HCT116 (cell line): Measurements from ENCODE around the gene ELAPOR1. TPM values are rescaled to one million over a fixed set of nuclear protein-coding genes. Genes with fewer than 3 reads are reported as not detected.

Experiments used
- ATAC-seq: fragments of 200-7000 bp; cut with Tn5 transposase; 2 replicates; pipeline ENCODE4 v1.9.1; 2020; ENCODE audit warnings: mild to moderate bottlenecking, moderate library complexity
- BruUV-seq: library from RNA; stranded (reverse); fragments of 400-500 nt; replicated peaks from 2 replicates; lab custom pipeline; 2021; lab: Mats Ljungman, UMichigan
- CTCF ChIA-PET: fragments of 300-600 bp; sonication (Branson Sonifier 250); formaldehyde crosslinking; loops from one replicate; lab custom pipeline; 2021; ENCODE audit warnings: antibody characterized with exemption; lab: Charles Lee
- POLR2A ChIA-PET: fragments of 300-600, 350-600 bp; sonication (Branson Sonifier 250); formaldehyde crosslinking; loops from one replicate; lab custom pipeline; 2021; ENCODE audit warnings: antibody characterized with exemption; lab: Charles Lee
- RAD21 ChIA-PET, 2 experiments: fragments of 300-600 bp; sonication (Branson Sonifier 250); formaldehyde crosslinking; loops; one replicate each; lab custom pipeline; 2023; ENCODE audit warnings: low total read pairs in 2 of 2; ENCODE audit not compliant: uncharacterized antibody in 2 of 2, unreplicated experiment in 2 of 2, low non-redundant PET in 1 of 2; lab: Charles Lee
- DNase-seq: peaks from one replicate; pipeline ENCODE4 v3.0.0-alpha.2; 2010; ENCODE audit warnings: low read depth, low spot score
- H2AFZ ChIP-seq: fragments of 200-600 bp; shearing (Covaris generic), sonication (generic); 2 replicates; pipeline ENCODE4 v1.6.1; 2017; ENCODE audit warnings: low read depth, mixed run types, mixed read lengths, antibody characterized with exemption, low read length; ENCODE audit not compliant: poor library complexity, severe bottlenecking
- H3K27ac ChIP-seq: 2 replicates; pipeline ENCODE4 v1.5.1; 2012; ENCODE audit warnings: low read depth, low read length
- H3K27me3 ChIP-seq: fragments of 200-600 bp; sonication (generic); 2 replicates; pipeline ENCODE4 v1.6.1; 2016; ENCODE audit warnings: mixed run types, low read length, mixed read lengths; ENCODE audit not compliant: insufficient read depth
- H3K36me3 ChIP-seq, 2 experiments: fragments of 200-500 bp in 1 of 2; fragments of 200-600 bp in 1 of 2; sonication (Bioruptor generic) in 1 of 2; sonication (generic) in 1 of 2; 2 replicates each; pipeline versions ENCODE4 v1.5.1 to v1.6.1; 2014 to 2016; ENCODE audit warnings: low read length in 2 of 2, inconsistent platforms in 1 of 2, mixed read lengths in 1 of 2, mixed run types in 1 of 2; ENCODE audit not compliant: insufficient read depth in 2 of 2, control insufficient read depth in 1 of 2
- H3K4me1 ChIP-seq, 2 experiments: fragments of 200-600 bp in 1 of 2; sonication (generic) in 1 of 2; 2 replicates each; pipeline versions ENCODE4 v1.5.1 to v1.6.1; 2012 to 2017; ENCODE audit warnings: low read length in 2 of 2, inconsistent platforms in 1 of 2, mild to moderate bottlenecking in 1 of 2, mixed read lengths in 1 of 2, mixed run types in 1 of 2, moderate library complexity in 1 of 2; ENCODE audit not compliant: insufficient read depth in 2 of 2, control insufficient read depth in 1 of 2
- H3K4me2 ChIP-seq: fragments of 200-600 bp; sonication (generic); 2 replicates; pipeline ENCODE4 v1.6.1; 2017; ENCODE audit warnings: mixed run types, low read length, mixed read lengths
- H3K4me3 ChIP-seq, 2 experiments: fragments of 200-600 bp in 1 of 2; sonication (generic) in 1 of 2; replicated peaks in 1 of 2; 2 replicates each; pipeline ENCODE4 v1.5.1; 2011 to 2016; ENCODE audit warnings: low read length in 2 of 2, control low read depth in 1 of 2, low read depth in 1 of 2, mild to moderate bottlenecking in 1 of 2, mixed read lengths in 1 of 2, mixed run types in 1 of 2
- H3K79me2 ChIP-seq: fragments of 200-600 bp; sonication (generic); 2 replicates; pipeline ENCODE4 v1.6.1; 2017; ENCODE audit warnings: mild to moderate bottlenecking, mixed run types, low read length, moderate library complexity, mixed read lengths; ENCODE audit not compliant: insufficient read depth
- H3K9ac ChIP-seq: fragments of 200-600 bp; sonication (generic); 2 replicates; pipeline ENCODE4 v1.6.1; 2016; ENCODE audit warnings: low read length, mixed read lengths
- H3K9me2 ChIP-seq: fragments of 200-600 bp; sonication (generic), shearing (Covaris generic); 2 replicates; pipeline ENCODE4 v1.6.1; 2017; ENCODE audit warnings: mixed run types, mild to moderate bottlenecking, moderate library complexity; ENCODE audit not compliant: insufficient read depth
- H3K9me3 ChIP-seq, 2 experiments: fragments of 200-500 bp in 1 of 2; fragments of 200-600 bp in 1 of 2; sonication (Bioruptor generic) in 1 of 2; sonication (generic) in 1 of 2; 2 replicates each; pipeline ENCODE4 v1.6.1; 2014 to 2017; ENCODE audit warnings: low read length in 2 of 2, mixed read lengths in 2 of 2, inconsistent platforms in 1 of 2, low read depth in 1 of 2, mild to moderate bottlenecking in 1 of 2, mixed run types in 1 of 2, moderate library complexity in 1 of 2; ENCODE audit not compliant: control insufficient read depth in 1 of 2, insufficient read depth in 1 of 2
- H4K20me1 ChIP-seq: fragments of 200-600 bp; sonication (generic), shearing (Covaris generic); 2 replicates; pipeline ENCODE4 v1.6.1; 2017; ENCODE audit warnings: mixed run types, mild to moderate bottlenecking, moderate library complexity; ENCODE audit not compliant: insufficient read depth
- ATF3 ChIP-seq: IDR thresholded peaks from 2 replicates; pipeline ENCODE4 v1.6.1; 2012
- ELF1 ChIP-seq: IDR thresholded peaks from 2 replicates; pipeline ENCODE4 v1.6.1; 2012; ENCODE audit warnings: low read depth, borderline replicate concordance
- EZH2 ChIP-seq: fragments of 200-600 bp; sonication (generic); IDR thresholded peaks from 2 replicates; pipeline ENCODE4 v1.6.1; 2017; ENCODE audit warnings: antibody characterized with exemption, mixed run types
- EZH2phosphoT487 ChIP-seq: fragments of 200-600 bp; IDR thresholded peaks from 2 replicates; pipeline ENCODE4 v1.6.1; 2018; ENCODE audit warnings: antibody characterized with exemption, borderline replicate concordance
- FOSL1 ChIP-seq: IDR thresholded peaks from 2 replicates; pipeline ENCODE4 v1.6.1; 2012; ENCODE audit warnings: low read depth
- MAX ChIP-seq: IDR thresholded peaks from 2 replicates; pipeline ENCODE4 v1.6.1; 2012
- POLR2A ChIP-seq: IDR thresholded peaks from 2 replicates; pipeline ENCODE4 v1.7.0; 2011; ENCODE audit warnings: borderline replicate concordance; ENCODE audit not compliant: insufficient read depth, insufficient read length; ENCODE audit errors: extremely low read depth
- POLR2AphosphoS5 ChIP-seq: IDR thresholded peaks from 2 replicates; pipeline ENCODE4 v1.6.1; 2011; ENCODE audit warnings: mild to moderate bottlenecking, low read depth, low read length, moderate library complexity
- RAD21 ChIP-seq: IDR thresholded peaks from 2 replicates; pipeline ENCODE4 v1.6.1; 2012; ENCODE audit warnings: low read depth, mild to moderate bottlenecking
- SIN3A ChIP-seq: IDR thresholded peaks from 2 replicates; pipeline ENCODE4 v1.6.1; 2012; ENCODE audit warnings: low read depth
- SP1 ChIP-seq: IDR thresholded peaks from 2 replicates; pipeline ENCODE4 v1.6.1; 2012; ENCODE audit warnings: low read depth
- SRF ChIP-seq: IDR thresholded peaks from 2 replicates; pipeline ENCODE4 v1.6.1; 2012; ENCODE audit warnings: low read depth
- TCF7L2 ChIP-seq: IDR thresholded peaks from 2 replicates; pipeline ENCODE4 v1.7.0; 2011; ENCODE audit warnings: borderline replicate concordance, inconsistent platforms; ENCODE audit not compliant: insufficient read depth, insufficient read length; ENCODE audit errors: extremely low read depth
- YY1 ChIP-seq: IDR thresholded peaks from 2 replicates; pipeline ENCODE4 v1.6.1; 2011; ENCODE audit warnings: low read length, low read depth, moderate library complexity, mild to moderate bottlenecking; ENCODE audit not compliant: insufficient replicate concordance; ENCODE audit errors: extremely low read depth
- ZFX ChIP-seq: fragments of 450-650 bp; IDR thresholded peaks from 2 replicates; pipeline ENCODE4 v1.6.1; 2017
- ZNF274 ChIP-seq: fragments of 200-500 bp; sonication (Bioruptor generic); IDR thresholded peaks from 2 replicates; pipeline ENCODE4 v1.6.1; 2014; ENCODE audit warnings: mild to moderate bottlenecking, low read depth, low read length, inconsistent platforms
- intact Hi-C: fragments of 100-400 bp; cut with micrococcal nuclease; formaldehyde crosslinking; loops from 2 replicates; pipeline ENCODE4 v1.10.0; 2022
- total RNA-seq: library from RNA; stranded (reverse); gene quantifications from one replicate; pipeline ENCODE4 v1.2.1, GENCODE V29; 2021; ENCODE audit not compliant: unreplicated experiment
- TF ChIP-seq, protein P1 (sequence below): IDR thresholded peaks from 2 replicates; pipeline ENCODE4 v1.6.1; 2011; ENCODE audit warnings: mild to moderate bottlenecking, low read length, moderate library complexity; ENCODE audit not compliant: insufficient replicate concordance; ENCODE audit errors: extremely low read depth

ELAPOR1 gene
- total RNA-seq, 1 experiment from 2014 or later: 0.57 TPM

GRCh38 chr1:109161858-109162606, 48.1 kb downstream of the ELAPOR1 start:
- intact Hi-C loops: no loop called here
- H3K27ac ChIP-seq: no peak overlapping the region
- POLR2A ChIA-PET: no interaction called here

More at GRCh38 chr1:109161858-109162606, 48.1 kb downstream of the ELAPOR1 start:
- ChIA-PET RAD21 (no interaction called here), CTCF (no interaction called here)
- H3K9me3 ChIP-seq: no peaks in the 10 kb centered on the region
- no peaks in the 10 kb centered on the region for H3K79me2 ChIP-seq
- no peak overlapping the region for H2AFZ ChIP-seq
- no peaks in the 10 kb centered on the region for H4K20me1 ChIP-seq
- no peak overlapping the region for H3K4me3 ChIP-seq
- no TSS peak for BruUV-seq
- H3K9me2 ChIP-seq: no peaks in the 10 kb centered on the region
- no peak for TF ChIP-seq TCF7L2
- TF ChIP-seq EZH2: no peak
- no peak for TF ChIP-seq POLR2AphosphoS5
- TF ChIP-seq SP1: no peak
- TF ChIP-seq ATF3: no peak
- no peak for TF ChIP-seq SIN3A
- no peak for TF ChIP-seq POLR2A
- no peak for TF ChIP-seq RAD21
- TF ChIP-seq, protein P1, sequence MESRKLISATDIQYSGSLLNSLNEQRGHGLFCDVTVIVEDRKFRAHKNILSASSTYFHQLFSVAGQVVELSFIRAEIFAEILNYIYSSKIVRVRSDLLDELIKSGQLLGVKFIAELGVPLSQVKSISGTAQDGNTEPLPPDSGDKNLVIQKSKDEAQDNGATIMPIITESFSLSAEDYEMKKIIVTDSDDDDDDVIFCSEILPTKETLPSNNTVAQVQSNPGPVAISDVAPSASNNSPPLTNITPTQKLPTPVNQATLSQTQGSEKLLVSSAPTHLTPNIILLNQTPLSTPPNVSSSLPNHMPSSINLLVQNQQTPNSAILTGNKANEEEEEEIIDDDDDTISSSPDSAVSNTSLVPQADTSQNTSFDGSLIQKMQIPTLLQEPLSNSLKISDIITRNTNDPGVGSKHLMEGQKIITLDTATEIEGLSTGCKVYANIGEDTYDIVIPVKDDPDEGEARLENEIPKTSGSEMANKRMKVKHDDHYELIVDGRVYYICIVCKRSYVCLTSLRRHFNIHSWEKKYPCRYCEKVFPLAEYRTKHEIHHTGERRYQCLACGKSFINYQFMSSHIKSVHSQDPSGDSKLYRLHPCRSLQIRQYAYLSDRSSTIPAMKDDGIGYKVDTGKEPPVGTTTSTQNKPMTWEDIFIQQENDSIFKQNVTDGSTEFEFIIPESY: no peak
- no peak for TF ChIP-seq FOSL1
- TF ChIP-seq SRF: no peak
- no peak for TF ChIP-seq ZFX
- no peak for TF ChIP-seq EZH2phosphoT487
- TF ChIP-seq YY1: no peak
- no peak for TF ChIP-seq MAX
- TF ChIP-seq ZNF274: no peak
- TF ChIP-seq ELF1: no peak
- H3K9ac ChIP-seq: no peak overlapping the region
- no peak overlapping the region for H3K4me2 ChIP-seq
- no peaks in the 10 kb centered on the region for H3K27me3 ChIP-seq
- DNase-seq (no peak), ATAC-seq (no peak)
- no peaks in the 10 kb centered on the region for H3K36me3 ChIP-seq
- no peaks in the 10 kb centered on the region for H3K4me1 ChIP-seq
